ENCODE data around the gene THAP4.

THAP4 gene

DNA sequence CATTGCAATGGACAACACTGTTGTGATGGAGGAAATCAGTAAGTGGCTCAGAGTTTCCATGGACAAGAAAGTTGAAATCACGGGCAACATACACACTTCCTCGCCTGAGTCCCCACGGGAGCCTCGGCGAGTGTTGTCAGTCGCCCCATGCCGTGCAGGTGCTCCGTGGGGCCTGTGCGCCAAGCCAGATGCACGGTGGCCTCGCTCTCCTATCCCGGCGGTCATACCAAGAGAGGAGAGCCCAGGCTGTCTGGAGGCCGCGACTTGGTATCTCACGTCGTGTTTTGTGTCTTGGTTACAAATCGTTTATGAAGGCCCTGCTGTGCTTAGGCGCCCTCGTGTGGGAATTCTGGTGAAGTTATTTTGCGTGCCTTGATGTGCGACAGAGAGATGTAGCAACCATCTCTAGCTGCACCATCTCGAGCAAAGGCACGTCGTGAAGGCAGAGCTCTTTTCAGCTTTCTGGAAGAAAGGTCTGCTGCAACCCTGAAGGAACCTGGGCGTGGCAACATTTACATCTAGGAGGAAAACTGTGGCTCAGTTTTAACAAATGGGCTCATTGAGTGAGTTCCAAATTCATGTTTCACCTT is 22.3 kb upstream of the THAP4 start:
- H3K27ac ChIP-seq, result no peak overlapping the region

GRCh38 chr2:241658296-241658695 is 21.3 kb upstream of the THAP4 start:
- Histone ChIP-seq H3K36me3 (peaks cover 45 to 95% (median 79%) of the 10 kb centered on the region in 3 donors), H3K4me3 (no peak overlapping the region), H3K9me3 (no peaks in the 10 kb centered on the region), H3K27ac (no peak overlapping the region), H3K27me3 (no peaks in the 10 kb centered on the region), H3K4me1 (no peaks in the 10 kb centered on the region)
- intact Hi-C loops (cut with DNase I; ENCODE audit: low total_unique reads), result no loop called here
- DNase-seq, result no peak
- TF ChIP-seq, protein P1, sequence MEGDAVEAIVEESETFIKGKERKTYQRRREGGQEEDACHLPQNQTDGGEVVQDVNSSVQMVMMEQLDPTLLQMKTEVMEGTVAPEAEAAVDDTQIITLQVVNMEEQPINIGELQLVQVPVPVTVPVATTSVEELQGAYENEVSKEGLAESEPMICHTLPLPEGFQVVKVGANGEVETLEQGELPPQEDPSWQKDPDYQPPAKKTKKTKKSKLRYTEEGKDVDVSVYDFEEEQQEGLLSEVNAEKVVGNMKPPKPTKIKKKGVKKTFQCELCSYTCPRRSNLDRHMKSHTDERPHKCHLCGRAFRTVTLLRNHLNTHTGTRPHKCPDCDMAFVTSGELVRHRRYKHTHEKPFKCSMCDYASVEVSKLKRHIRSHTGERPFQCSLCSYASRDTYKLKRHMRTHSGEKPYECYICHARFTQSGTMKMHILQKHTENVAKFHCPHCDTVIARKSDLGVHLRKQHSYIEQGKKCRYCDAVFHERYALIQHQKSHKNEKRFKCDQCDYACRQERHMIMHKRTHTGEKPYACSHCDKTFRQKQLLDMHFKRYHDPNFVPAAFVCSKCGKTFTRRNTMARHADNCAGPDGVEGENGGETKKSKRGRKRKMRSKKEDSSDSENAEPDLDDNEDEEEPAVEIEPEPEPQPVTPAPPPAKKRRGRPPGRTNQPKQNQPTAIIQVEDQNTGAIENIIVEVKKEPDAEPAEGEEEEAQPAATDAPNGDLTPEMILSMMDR (IDR thresholded peaks at IDR 0.05), result no peak

More for the DNA sequence above, 22.3 kb upstream of the THAP4 start:
- Histone ChIP-seq H3K4me1 (no peaks in the 10 kb centered on the region), H3K27me3 (no peaks in the 10 kb centered on the region), H3K9me3 (no peaks in the 10 kb centered on the region), H3K36me3 (peaks cover 45 to 87% (median 75%) of the 10 kb centered on the region in 3 donors), H3K4me3 (no peak overlapping the region)
- intact Hi-C loops (cut with DNase I; ENCODE audit: low total_unique reads), result no loop called here
- TF ChIP-seq, protein P1 (IDR thresholded peaks at IDR 0.05), result peak; percentile 28 to 39
- DNase-seq, result peak in 1 of 2 donors; percentile 43

DNA sequence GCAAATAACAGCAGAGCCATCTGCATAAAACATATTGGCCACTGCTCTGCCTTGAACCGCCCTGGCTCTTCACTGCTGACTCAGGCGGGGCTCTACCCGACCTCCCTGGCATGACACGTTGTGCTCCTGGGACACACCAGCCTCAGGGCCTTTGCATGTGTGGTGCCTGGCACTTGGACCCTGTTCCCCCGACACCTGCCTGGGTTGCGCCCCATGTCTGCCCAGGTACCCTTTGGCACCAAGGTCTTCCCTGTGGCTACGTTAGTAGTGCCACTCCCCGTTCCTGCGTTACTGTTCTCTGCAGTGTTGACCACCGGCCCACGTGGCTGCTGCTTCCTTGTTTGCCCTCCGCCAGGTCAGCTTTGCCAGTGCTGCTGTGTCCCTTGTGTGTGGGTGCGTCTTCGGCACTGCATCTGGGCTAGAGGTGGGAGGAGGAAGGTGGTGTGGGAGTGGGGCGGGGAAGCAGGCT is 20.9 kb upstream of the THAP4 start:
- Histone ChIP-seq H3K27me3 (no peaks in the 10 kb centered on the region), H3K4me3 (no peak overlapping the region), H3K9me3 (no peaks in the 10 kb centered on the region), H3K36me3 (peaks cover 45 to 97% (median 83%) of the 10 kb centered on the region in 3 donors), H3K27ac (no peak overlapping the region), H3K4me1 (no peaks in the 10 kb centered on the region)
- intact Hi-C loops (cut with DNase I; ENCODE audit: low total_unique reads), result no loop called here
- TF ChIP-seq, protein P1 (IDR thresholded peaks at IDR 0.05), result no peak
- DNase-seq, result no peak

DNA sequence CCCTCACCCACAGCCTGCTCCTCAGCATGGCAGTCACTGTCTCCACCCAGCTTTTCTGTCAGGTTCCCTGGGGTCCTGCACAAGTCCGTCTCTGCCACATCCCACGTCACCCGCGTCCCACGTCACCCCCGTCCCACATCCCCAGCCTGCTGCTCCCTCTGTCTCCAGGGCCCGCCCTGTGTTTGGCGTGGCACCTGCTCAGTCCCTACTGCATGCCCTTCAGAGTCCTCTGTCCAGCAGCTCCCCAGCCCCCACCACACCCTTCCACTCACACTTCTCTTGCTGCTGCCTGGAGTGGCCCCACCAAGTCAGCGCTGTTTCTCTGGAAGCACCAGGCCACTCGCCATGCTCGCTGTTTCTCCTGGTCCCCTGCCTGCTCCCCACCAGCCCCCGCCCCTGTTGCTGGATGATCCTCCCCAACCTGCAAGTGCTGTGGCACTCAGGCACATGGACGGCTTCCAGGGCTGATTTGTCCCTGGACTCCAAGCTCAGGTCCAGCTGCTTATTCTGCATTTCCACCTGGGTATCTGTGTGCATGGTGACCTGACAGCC is 19.3 kb upstream of the THAP4 start:
- no peaks in the 10 kb centered on the region for H3K4me1 ChIP-seq
- no peak for DNase-seq
- intact Hi-C loops (cut with DNase I; ENCODE audit: low total_unique reads), result no loop called here
- H3K4me3 ChIP-seq, result no peak overlapping the region
- no peaks in the 10 kb centered on the region for H3K9me3 ChIP-seq
- H3K27me3 ChIP-seq, result no peaks in the 10 kb centered on the region
- TF ChIP-seq, protein P1 (IDR thresholded peaks at IDR 0.05), result no peak
- no peak overlapping the region for H3K27ac ChIP-seq
- peaks cover 55 to 98% (median 83%) of the 10 kb centered on the region in 3 donors for H3K36me3 ChIP-seq

DNA sequence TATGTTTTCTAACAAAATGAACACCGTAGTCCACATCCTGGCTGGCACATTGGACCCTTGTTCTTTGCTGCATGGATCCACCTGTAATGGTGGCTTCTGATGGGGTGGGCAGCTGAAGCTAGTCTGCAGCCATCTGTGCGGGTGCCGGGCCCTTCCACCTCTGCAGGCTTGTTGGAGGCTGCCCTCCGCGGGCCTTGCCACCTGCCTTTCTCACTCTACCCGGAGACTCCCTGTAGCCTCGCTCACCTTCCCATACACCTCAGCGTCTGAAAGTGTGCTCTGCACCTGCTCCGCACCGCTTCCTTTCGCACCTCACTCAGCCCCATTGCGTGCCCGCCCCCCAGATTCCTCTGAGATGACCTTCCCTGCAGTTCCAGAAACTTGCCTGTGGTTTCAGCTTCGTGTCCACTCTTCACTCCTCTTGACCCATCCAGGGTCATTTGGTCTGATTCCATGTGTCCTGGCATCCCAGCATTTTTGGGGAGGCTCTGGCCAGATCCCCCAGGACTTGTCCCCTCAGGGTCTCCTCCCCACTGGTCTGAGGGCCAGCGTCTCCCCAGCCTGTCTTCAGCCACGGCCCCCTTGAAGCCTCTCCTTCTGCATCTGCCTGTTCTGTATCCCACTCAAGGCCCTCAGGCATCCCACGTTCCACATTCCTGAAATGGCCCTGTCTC is 18.7 kb upstream of the THAP4 start:
- intact Hi-C loops (cut with DNase I; ENCODE audit: low total_unique reads), result no loop called here

More for the DNA sequence above, 18.7 kb upstream of the THAP4 start:
- Histone ChIP-seq H3K4me3 (no peak overlapping the region), H3K36me3 (peaks cover 51 to 98% (median 84%) of the 10 kb centered on the region in 3 donors), H3K27ac (no peak overlapping the region), H3K4me1 (no peaks in the 10 kb centered on the region), H3K9me3 (no peaks in the 10 kb centered on the region), H3K27me3 (no peaks in the 10 kb centered on the region)
- TF ChIP-seq, protein P1 (IDR thresholded peaks at IDR 0.05), result no peak
- no peak for DNase-seq
